Fibroblast of the aortic adventitia (primary cell): ENCODE measurements around the gene ERMP1. TPM values are rescaled to one million over a fixed set of nuclear protein-coding genes. Genes with fewer than 3 reads are reported as not detected.

Source experiments
- DNase-seq: peaks from one replicate; pipeline ENCODE4 v3.0.0-alpha.2; 2010; ENCODE audit warnings: low read depth
- H3K4me3 ChIP-seq: 2 replicates; pipeline ENCODE4 v1.5.1; 2011; ENCODE audit warnings: low read depth, mild to moderate bottlenecking, control low read depth, low read length, moderate library complexity
- total RNA-seq: library from RNA; depleted of rRNA; stranded (reverse); fragments of >200 nt; gene quantifications from 2 replicates; pipeline ENCODE4 v1.2.3, GENCODE V29; 2012; ENCODE audit warnings: low replicate concordance
- TF ChIP-seq, protein P1 (sequence below): IDR thresholded peaks from 2 replicates; pipeline ENCODE4 v1.5.1; 2011; ENCODE audit warnings: mild to moderate bottlenecking, low read length, control low read depth, inconsistent platforms; ENCODE audit not compliant: insufficient read depth

ERMP1 gene
- total RNA-seq, 1 donor: 9.4 TPM

DNA sequence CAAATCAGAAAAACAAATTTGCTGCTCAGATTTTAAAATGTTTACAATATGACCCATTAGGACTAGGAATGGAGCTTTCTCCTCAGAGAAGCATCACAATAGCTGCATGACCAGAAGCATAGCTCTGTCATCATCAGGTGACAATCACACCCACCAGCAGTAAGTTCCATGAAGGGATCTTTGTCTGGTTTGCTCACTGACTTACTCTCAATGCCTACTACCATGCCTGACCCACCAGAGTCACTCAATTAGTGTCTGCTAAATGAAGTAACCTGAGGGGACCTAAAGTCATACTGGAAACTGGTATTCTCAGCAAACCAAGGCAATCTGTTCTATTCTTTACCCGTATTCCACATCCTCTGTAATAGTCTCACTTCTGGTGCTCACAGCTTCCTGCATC, 7.7 kb downstream of the ERMP1 start:
- TF ChIP-seq, protein P1, sequence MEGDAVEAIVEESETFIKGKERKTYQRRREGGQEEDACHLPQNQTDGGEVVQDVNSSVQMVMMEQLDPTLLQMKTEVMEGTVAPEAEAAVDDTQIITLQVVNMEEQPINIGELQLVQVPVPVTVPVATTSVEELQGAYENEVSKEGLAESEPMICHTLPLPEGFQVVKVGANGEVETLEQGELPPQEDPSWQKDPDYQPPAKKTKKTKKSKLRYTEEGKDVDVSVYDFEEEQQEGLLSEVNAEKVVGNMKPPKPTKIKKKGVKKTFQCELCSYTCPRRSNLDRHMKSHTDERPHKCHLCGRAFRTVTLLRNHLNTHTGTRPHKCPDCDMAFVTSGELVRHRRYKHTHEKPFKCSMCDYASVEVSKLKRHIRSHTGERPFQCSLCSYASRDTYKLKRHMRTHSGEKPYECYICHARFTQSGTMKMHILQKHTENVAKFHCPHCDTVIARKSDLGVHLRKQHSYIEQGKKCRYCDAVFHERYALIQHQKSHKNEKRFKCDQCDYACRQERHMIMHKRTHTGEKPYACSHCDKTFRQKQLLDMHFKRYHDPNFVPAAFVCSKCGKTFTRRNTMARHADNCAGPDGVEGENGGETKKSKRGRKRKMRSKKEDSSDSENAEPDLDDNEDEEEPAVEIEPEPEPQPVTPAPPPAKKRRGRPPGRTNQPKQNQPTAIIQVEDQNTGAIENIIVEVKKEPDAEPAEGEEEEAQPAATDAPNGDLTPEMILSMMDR: no peak
- DNase-seq: no peak

DNA sequence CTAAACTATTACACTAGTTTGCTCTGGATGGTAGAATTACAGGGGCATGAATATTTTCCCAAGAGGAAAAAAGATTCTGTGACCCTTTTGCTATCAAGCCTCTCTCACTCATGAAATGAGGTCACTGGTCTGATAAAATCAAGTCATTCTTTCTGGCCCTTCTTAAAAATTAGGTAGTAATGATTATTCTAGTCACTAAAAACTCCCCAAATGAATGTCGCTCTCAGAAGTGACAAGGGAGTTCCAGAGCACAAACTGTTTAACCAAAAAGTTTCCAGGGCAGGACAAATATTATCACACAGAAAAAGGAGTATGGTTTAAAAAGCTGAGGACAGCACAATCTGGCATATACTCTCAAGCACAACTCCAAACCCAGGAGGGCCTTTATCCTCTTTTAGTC, 12.5 kb downstream of the ERMP1 start:
- TF ChIP-seq, protein P1: no peak
- no peak overlapping the region for H3K4me3 ChIP-seq
- no peak for DNase-seq

More for the DNA sequence above, 7.7 kb downstream of the ERMP1 start:
- H3K4me3 ChIP-seq: no peak overlapping the region

DNA sequence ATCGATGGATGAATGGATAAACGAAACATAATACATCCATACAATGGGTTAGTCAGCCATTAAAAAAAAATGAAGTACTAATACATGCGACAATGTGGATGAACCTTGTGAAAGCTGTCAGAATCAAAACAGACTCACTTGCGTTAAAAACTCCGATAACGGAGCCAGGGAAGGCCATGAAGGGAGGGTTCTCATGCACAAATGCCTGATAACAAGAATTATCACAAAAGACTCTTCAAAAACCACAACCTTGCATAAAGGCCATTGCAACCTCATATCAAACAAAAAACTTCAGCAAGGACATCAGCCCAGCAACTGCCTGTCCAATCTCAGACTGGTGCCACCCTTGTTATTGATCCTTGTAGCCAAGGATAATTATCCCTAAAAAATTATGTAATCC, 13.7 kb downstream of the ERMP1 start:
- H3K4me3 ChIP-seq: no peak overlapping the region

DNA sequence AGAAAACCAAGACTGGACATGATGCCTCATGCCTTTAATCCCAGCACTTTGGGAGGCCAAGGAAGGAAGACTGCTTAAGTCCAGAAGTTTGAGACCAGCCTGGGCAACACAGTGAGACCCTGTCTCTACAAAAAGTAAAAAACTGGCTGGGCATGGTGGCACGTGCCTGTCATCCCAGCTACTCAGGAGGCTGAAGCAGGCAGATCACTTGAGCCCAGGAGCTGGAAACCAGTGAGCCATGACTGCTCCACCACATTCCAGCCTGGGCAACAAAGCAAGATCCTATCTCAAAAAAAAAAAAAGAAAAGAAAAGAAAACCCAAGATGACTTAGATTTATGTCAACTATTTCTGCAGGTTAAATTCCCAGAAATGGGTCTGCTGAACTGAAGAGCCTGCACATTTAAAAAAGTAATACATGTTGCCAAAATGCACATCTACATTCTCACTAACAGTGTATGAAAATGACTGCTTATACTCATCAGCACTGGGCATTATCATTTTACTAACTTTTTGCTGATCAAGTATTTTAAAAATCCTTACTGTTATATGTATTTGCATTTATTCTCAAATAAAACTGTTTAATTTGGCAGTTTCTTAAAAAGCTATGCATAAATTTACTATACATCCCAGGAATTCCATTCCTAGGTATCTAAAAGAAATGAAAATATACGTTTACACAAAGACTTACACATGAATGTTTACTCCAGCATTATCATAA, 14.3 kb downstream of the ERMP1 start:
- no peak for DNase-seq
- H3K4me3 ChIP-seq: no peak overlapping the region
- TF ChIP-seq, protein P1: no peak

More for the DNA sequence above, 13.7 kb downstream of the ERMP1 start:
- TF ChIP-seq, protein P1: no peak
- DNase-seq: no peak

GRCh38 chr9:5817862-5818261, 15.1 kb downstream of the ERMP1 start:
- peak; percentile 75 for DNase-seq
- TF ChIP-seq, protein P1: no peak
- H3K4me3 ChIP-seq: no peak overlapping the region

DNA sequence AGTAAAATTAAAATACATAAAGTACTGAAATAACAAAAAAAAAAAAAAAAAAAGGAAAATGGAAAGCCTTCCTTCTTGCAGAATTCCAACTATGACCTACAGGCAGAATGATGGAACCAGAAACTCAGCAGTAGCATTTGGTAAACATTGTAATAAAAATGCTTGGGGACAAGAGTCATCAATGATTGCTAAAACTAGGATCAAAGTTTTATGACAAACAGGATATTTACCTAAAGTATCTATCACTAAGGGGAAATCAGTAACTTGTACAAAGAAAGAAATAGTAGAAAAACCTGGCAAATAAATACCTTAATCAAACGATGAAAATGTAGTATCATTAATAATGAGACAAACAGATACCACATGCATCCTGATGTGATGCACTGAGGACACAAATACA, 17.5 kb downstream of the ERMP1 start:
- TF ChIP-seq, protein P1: no peak
- DNase-seq: no peak
- H3K4me3 ChIP-seq: no peak overlapping the region

- H3K4me3 ChIP-seq: no peak overlapping the region
- no peak for DNase-seq
- TF ChIP-seq, protein P1: no peak
Observed at GRCh38 chr9:5813824-5814223, 19.1 kb downstream of the ERMP1 start.
